Ecto neural progenitor cell (in vitro differentiated cells): ENCODE data around the gene SYCP2.
A peak's percentile ranks its signal among the peaks of the same experiment; 100 is the strongest.

Experiments
- DNase-seq: peaks from one replicate; pipeline ENCODE4 v3.0.0-alpha.2; 2018; ENCODE audit warnings: low spot score

The SYCP2 gene

GRCh38 chr20:59823030-59823423, 110.4 kb downstream of the SYCP2 start:
- DNase-seq, result no peak

GRCh38 chr20:59822291-59823029, 111.0 kb downstream of the SYCP2 start:
- DNase-seq, result peak; percentile 33

GRCh38 chr20:59821788-59822187, 111.6 kb downstream of the SYCP2 start:
- peak; percentile 14 for DNase-seq

GRCh38 chr20:59821201-59821600, 112.2 kb downstream of the SYCP2 start:
- DNase-seq, result peak; percentile 32

- peak; percentile 31 for DNase-seq
These were observed 113.0 kb downstream of the SYCP2 start for GRCh38 chr20:59820204-59821041.

- peak; percentile 27 for DNase-seq
These were observed 113.8 kb downstream of the SYCP2 start for GRCh38 chr20:59819496-59820203.

GRCh38 chr20:59818911-59819310, 114.5 kb downstream of the SYCP2 start:
- DNase-seq, result peak; percentile 24

GRCh38 chr20:59817846-59818615, 115.4 kb downstream of the SYCP2 start:
- DNase-seq, result peak; percentile 23

- DNase-seq, result peak; percentile 23
These were observed 116.0 kb downstream of the SYCP2 start for GRCh38 chr20:59817406-59817805.

- no peak for DNase-seq
These were observed 117.2 kb downstream of the SYCP2 start for GRCh38 chr20:59816146-59816738.

- no peak for DNase-seq
These were observed 118.5 kb downstream of the SYCP2 start for GRCh38 chr20:59814840-59815340.

GRCh38 chr20:59813948-59814839, 119.2 kb downstream of the SYCP2 start:
- DNase-seq, result peak; percentile 32
